HG02943 (cell line): Measurements from ENCODE around the gene ZNF135.

ENCODE experiments used
- ATAC-seq: cut with Tn5 transposase; IDR thresholded peaks from one replicate; pipeline ENCODE4 v1.9.1; 2021; ENCODE audit warnings: mild to moderate bottlenecking, low read depth, moderate library complexity; ENCODE audit not compliant: unreplicated experiment

The ZNF135 gene

GRCh38 chr19:58059003-58059670 is at the start of gene ZNF135:
TSS of gene ZNF135 (plus strand) at chr19:58059282. CDS start at chr19:58060003, 721 bp downstream.
- ATAC-seq, result no peak

GRCh38 chr19:58009301-58009665 is 49.8 kb upstream of the ZNF135 start:
- no peak for ATAC-seq

- no peak for ATAC-seq
These were observed 49.3 kb upstream of the ZNF135 start for GRCh38 chr19:58009666-58010301.

- no peak for ATAC-seq
These were observed 48.6 kb upstream of the ZNF135 start for GRCh38 chr19:58010507-58010906.

GRCh38 chr19:58014141-58014540 is 44.9 kb upstream of the ZNF135 start:
- no peak for ATAC-seq

- no peak for ATAC-seq
These were observed 39.0 kb upstream of the ZNF135 start for GRCh38 chr19:58020129-58020528.

GRCh38 chr19:58021541-58022282 is 37.4 kb upstream of the ZNF135 start:
- no peak for ATAC-seq

- no peak for ATAC-seq
These were observed 36.8 kb upstream of the ZNF135 start for GRCh38 chr19:58022283-58022660.

GRCh38 chr19:58024661-58025060 is 34.4 kb upstream of the ZNF135 start:
- ATAC-seq, result no peak

- no peak for ATAC-seq
These were observed 25.2 kb upstream of the ZNF135 start, which contains the start of gene ZSCAN1 for GRCh38 chr19:58033741-58034476. TSS of gene ZSCAN1 (plus strand) at chr19:58034025. CDS start at chr19:58037837, 3,812 bp downstream.

- no peak for ATAC-seq
These were observed 24.6 kb upstream of the ZNF135 start for GRCh38 chr19:58034477-58034793.

- ATAC-seq, result no peak
These were observed 23.2 kb upstream of the ZNF135 start for GRCh38 chr19:58035863-58036262.

GRCh38 chr19:58037927-58038687 is 21.0 kb upstream of the ZNF135 start:
- ATAC-seq, result no peak

- no peak for ATAC-seq
These were observed 20.3 kb upstream of the ZNF135 start for GRCh38 chr19:58038688-58039204.

GRCh38 chr19:58040751-58041525 is 18.1 kb upstream of the ZNF135 start:
- ATAC-seq, result no peak

GRCh38 chr19:58042495-58043340 is 16.4 kb upstream of the ZNF135 start:
- ATAC-seq, result no peak

GRCh38 chr19:58044391-58044790 is 14.7 kb upstream of the ZNF135 start:
- no peak for ATAC-seq

GRCh38 chr19:58044886-58045285 is 14.2 kb upstream of the ZNF135 start:
- no peak for ATAC-seq
